MG63 (cell line): ENCODE results near the gene RAB11A. TPM values are rescaled to one million over a fixed set of nuclear protein-coding genes. Genes with fewer than 3 reads are reported as not detected.

ENCODE experiments used
- DNase-seq: peaks from one replicate; pipeline ENCODE4 v3.0.0-alpha.2; 2020
- H3K27me3 ChIP-seq: fragments of 250-450 bp; sonication (Bioruptor Pico); 2 replicates; pipeline ENCODE4 v1.5.1; 2020; ENCODE audit warnings: mild to moderate bottlenecking, moderate library complexity
- H3K36me3 ChIP-seq: fragments of 250-450 bp; sonication (Bioruptor Pico); 2 replicates; pipeline ENCODE4 v1.5.1; 2020; ENCODE audit warnings: mild to moderate bottlenecking, moderate library complexity
- H3K4me3 ChIP-seq: fragments of 250-450 bp; sonication (Bioruptor Pico); 2 replicates; pipeline ENCODE4 v1.5.1; 2020; ENCODE audit warnings: mild to moderate bottlenecking, moderate library complexity
- H3K9me3 ChIP-seq: fragments of 250-450 bp; sonication (Bioruptor Pico); 2 replicates; pipeline ENCODE4 v1.5.1; 2020; ENCODE audit warnings: mild to moderate bottlenecking, moderate library complexity
- total RNA-seq: library from RNA; depleted of rRNA; stranded (reverse); fragments of >200 nt; shearing (Covaris generic); gene quantifications from 2 replicates; pipeline ENCODE4 v1.2.3, GENCODE V29; 2014; ENCODE audit warnings: low replicate concordance

Gene RAB11A
- total RNA-seq, 1 experiment from 2014 or later = 306 TPM

GRCh38 chr15:65917936-65918335, 48.6 kb downstream of the RAB11A start:
- no peaks in the 10 kb centered on the region for H3K9me3 ChIP-seq
- H3K27me3 ChIP-seq = no peaks in the 10 kb centered on the region
- no peak for DNase-seq
- H3K4me3 ChIP-seq = no peak overlapping the region
- H3K36me3 ChIP-seq = no peaks in the 10 kb centered on the region; the same call in none of the 2 replicates

DNA sequence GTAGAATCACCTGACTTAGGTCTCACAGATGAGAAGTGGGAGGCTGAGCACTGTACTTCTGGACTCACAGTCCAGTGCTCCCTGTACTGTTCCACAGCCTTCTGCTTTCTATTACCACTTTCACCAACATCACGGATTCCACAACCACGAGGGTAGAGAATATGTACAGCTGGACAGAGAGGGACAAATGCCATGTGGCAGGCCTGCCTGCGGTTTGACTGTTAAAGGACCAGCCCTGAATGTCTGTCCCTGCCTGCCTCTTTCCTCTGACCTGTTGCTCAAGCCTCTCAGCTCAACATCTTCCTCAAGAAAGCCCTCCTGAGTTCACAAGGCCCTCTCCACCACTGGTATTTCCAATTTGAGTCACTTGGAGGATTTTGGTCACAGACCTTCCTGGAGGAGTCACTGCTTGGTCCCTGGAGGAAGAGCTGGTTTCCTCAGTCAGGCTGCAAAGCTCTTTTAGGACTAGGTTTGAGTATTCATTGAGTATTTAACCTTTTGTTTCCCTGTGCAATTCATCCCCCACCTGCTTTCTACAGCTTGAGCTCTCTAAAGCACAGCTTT, 49.1 kb downstream of the RAB11A start:
- H3K9me3 ChIP-seq = no peaks in the 10 kb centered on the region
- H3K4me3 ChIP-seq = no peak overlapping the region
- H3K27me3 ChIP-seq = no peaks in the 10 kb centered on the region
- no peaks in the 10 kb centered on the region; the same call in none of the 2 replicates for H3K36me3 ChIP-seq
- no peak for DNase-seq

DNA sequence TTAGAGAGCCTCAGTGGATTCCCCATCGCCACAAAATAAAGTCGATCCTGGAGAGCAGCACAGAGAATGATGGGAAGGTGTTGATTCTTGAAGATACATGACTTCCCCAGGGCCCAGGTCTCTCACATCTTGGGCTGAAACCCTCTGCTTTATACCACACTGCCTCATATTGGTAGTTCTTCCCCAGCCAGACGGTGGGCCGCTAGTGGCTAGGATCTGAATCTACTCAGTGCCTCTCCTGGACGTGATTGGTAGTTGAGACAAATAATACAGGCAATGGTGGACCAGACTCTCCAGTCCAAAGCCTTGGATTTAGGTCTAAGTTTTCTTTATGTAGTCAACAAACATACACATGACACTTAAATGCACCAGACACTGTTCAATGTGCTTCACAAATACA, 49.7 kb downstream of the RAB11A start:
- Histone ChIP-seq H3K36me3 (no peaks in the 10 kb centered on the region; the same call in none of the 2 replicates), H3K27me3 (no peaks in the 10 kb centered on the region), H3K9me3 (no peaks in the 10 kb centered on the region), H3K4me3 (no peak overlapping the region)
- DNase-seq = no peak

- Histone ChIP-seq H3K9me3 (no peaks in the 10 kb centered on the region), H3K36me3 (no peaks in the 10 kb centered on the region; the same call in none of the 2 replicates), H3K4me3 (no peak overlapping the region), H3K27me3 (no peaks in the 10 kb centered on the region)
- no peak for DNase-seq
Measured at GRCh38 chr15:65919353-65919752, 50.1 kb downstream of the RAB11A start.

GRCh38 chr15:65920121-65920520, 50.8 kb downstream of the RAB11A start:
- Histone ChIP-seq H3K27me3 (no peaks in the 10 kb centered on the region), H3K9me3 (no peaks in the 10 kb centered on the region), H3K4me3 (no peak overlapping the region), H3K36me3 (no peaks in the 10 kb centered on the region; the same call in none of the 2 replicates)
- no peak for DNase-seq

- Histone ChIP-seq H3K4me3 (no peak overlapping the region), H3K9me3 (no peaks in the 10 kb centered on the region), H3K27me3 (no peaks in the 10 kb centered on the region), H3K36me3 (no peaks in the 10 kb centered on the region; the same call in none of the 2 replicates)
- no peak for DNase-seq
Measured at GRCh38 chr15:65920825-65921309, 51.6 kb downstream of the RAB11A start.

GRCh38 chr15:65921780-65922179, 52.5 kb downstream of the RAB11A start:
- Histone ChIP-seq H3K36me3 (no peaks in the 10 kb centered on the region; the same call in none of the 2 replicates), H3K27me3 (no peaks in the 10 kb centered on the region), H3K9me3 (no peaks in the 10 kb centered on the region), H3K4me3 (no peak overlapping the region)
- no peak for DNase-seq

DNA sequence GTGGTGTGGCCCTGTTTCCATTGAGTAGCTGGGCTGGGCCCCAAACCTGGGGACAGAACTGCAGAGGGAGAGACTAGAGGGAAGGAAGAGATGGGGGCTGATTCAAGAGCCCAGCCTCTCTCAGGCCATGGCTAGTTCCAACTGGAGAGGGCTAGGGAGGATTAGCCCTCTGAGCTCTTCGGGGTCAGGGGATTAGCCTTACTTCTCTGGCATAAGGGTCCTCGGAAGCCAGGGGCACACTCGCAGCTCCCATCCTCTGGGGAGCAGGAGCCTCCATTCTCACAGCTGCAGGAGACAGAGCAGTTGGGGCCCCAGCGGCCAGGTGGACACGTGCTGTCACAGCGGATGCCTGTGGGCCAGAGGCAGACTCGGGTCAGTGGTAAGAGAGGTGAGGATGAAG, 53.3 kb downstream of the RAB11A start:
- no peak for DNase-seq
- H3K9me3 ChIP-seq = no peaks in the 10 kb centered on the region
- H3K36me3 ChIP-seq = no peaks in the 10 kb centered on the region; the same call in none of the 2 replicates
- no peaks in the 10 kb centered on the region for H3K27me3 ChIP-seq
- H3K4me3 ChIP-seq = no peak overlapping the region

DNA sequence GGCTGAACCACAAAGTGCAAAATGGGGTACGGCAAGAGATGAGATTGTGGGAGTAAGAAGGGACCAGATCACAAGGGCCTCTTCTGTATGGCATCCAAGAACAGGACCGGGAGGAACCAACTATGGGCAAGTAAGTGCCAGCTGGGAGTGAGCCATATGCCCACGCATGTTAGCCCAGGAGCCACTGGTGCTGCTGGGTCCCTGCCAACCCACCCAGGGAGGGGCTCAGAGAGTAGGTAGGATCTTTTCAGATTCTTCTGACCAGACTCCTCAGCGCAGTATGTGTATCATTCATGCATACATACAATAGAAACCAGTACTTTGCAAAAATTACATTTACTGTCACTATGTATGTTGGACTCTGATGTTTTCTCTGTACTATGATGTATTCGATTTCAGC, 54.0 kb downstream of the RAB11A start:
- Histone ChIP-seq H3K27me3 (no peaks in the 10 kb centered on the region), H3K36me3 (no peaks in the 10 kb centered on the region; the same call in 1 of the 2 replicates), H3K9me3 (no peaks in the 10 kb centered on the region), H3K4me3 (no peak overlapping the region)
- DNase-seq = no peak

DNA sequence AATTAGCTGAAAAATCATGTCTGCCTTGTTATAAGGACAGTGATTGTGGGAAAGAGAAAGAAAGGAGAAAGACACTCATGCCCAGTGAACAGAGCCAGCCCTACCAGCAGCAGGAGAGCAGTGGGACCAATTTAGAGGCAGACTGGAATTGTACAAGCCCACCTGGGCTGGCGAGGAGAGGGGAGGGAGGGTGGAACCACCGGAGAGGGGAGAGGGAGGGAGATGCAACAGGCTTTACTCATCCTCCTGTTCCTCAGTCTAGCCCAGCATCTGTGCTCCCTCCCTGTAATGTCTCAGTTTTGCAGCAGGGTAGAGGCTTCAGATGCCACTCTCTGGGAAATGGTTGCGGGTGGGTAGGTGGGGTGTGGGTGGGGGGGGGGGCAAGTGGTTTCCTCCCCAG, 54.7 kb downstream of the RAB11A start:
- H3K27me3 ChIP-seq = no peaks in the 10 kb centered on the region
- DNase-seq = no peak
- no peaks in the 10 kb centered on the region for H3K36me3 ChIP-seq
- H3K9me3 ChIP-seq = no peaks in the 10 kb centered on the region
- H3K4me3 ChIP-seq = no peak overlapping the region

DNA sequence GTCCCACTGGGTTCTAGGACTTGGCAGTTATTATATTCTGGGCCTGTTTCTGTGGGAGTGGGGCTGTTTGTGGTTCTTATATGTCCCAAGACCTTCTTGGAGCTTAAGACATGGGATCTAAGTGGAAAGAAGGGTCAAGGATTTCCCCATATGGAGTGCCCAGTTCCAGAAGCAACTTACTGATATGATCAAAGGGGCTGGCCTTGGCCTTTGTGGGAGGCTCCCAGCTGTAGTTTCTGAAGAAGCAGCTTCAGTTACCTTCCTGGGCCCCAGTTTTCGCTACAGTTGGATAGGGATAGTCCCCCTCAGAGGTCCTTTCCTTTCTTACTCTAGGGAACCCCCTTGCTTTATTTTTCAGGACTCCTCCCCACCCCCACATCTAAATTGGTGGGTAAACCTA, 56.0 kb downstream of the RAB11A start:
- H3K27me3 ChIP-seq = no peaks in the 10 kb centered on the region
- no peaks in the 10 kb centered on the region for H3K36me3 ChIP-seq
- no peak for DNase-seq
- H3K9me3 ChIP-seq = no peaks in the 10 kb centered on the region
- no peak overlapping the region for H3K4me3 ChIP-seq

- Histone ChIP-seq H3K27me3 (no peaks in the 10 kb centered on the region), H3K9me3 (no peaks in the 10 kb centered on the region), H3K36me3 (no peaks in the 10 kb centered on the region), H3K4me3 (no peak overlapping the region)
- no peak for DNase-seq
Measured at GRCh38 chr15:65926459-65926858, 57.2 kb downstream of the RAB11A start.

GRCh38 chr15:65926899-65927298, 57.6 kb downstream of the RAB11A start:
- Histone ChIP-seq H3K9me3 (no peaks in the 10 kb centered on the region), H3K4me3 (no peak overlapping the region), H3K36me3 (no peaks in the 10 kb centered on the region), H3K27me3 (no peaks in the 10 kb centered on the region)
- no peak for DNase-seq

DNA sequence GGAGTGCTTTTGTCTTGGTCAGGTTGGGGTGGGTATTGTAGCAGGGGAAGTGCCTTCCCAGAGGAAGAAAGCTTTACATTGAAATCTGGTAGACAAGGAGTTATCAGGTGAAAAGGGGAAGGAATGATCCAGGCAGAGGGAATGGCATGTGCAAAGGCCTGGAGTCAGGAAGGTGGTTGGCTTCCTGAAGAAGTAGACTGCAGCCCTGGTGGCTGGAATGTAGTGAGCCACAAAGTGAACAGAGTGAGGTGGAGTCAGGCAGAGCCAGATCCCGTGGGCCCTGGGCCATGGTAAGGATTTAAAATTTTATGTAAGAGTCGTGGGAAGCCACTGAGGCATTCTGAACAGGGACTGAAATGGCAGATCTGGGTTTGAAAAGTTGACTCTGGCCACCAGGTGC, 58.3 kb downstream of the RAB11A start:
- Histone ChIP-seq H3K9me3 (no peaks in the 10 kb centered on the region), H3K36me3 (no peaks in the 10 kb centered on the region), H3K4me3 (no peak overlapping the region), H3K27me3 (no peaks in the 10 kb centered on the region)
- no peak for DNase-seq

DNA sequence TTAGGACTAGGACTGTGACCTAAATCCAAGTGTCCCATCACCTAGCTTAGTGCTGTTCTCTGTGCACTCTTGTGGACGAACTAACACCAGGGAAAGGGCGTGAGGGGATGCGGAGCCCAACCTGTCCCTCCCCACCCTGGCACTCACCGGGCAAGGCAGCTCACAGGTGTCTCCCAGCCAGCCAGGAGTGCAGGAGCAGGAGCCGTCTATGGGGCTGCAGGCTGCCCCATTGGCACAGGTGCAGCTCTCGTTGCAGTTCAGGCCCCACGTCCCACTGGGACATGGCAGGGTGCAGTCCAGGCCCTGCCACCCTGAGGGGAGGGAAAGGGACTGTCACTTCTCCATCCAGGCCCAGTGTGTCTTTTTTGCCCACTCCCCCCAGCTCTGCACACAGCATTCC, 60.3 kb downstream of the RAB11A start:
- DNase-seq = no peak
- no peaks in the 10 kb centered on the region for H3K9me3 ChIP-seq
- H3K36me3 ChIP-seq = no peaks in the 10 kb centered on the region
- no peak overlapping the region for H3K4me3 ChIP-seq
- no peaks in the 10 kb centered on the region for H3K27me3 ChIP-seq

- Histone ChIP-seq H3K4me3 (no peak overlapping the region), H3K9me3 (no peaks in the 10 kb centered on the region), H3K36me3 (no peaks in the 10 kb centered on the region), H3K27me3 (no peaks in the 10 kb centered on the region)
- DNase-seq = no peak
Measured at GRCh38 chr15:65930134-65930533, 60.8 kb downstream of the RAB11A start.

DNA sequence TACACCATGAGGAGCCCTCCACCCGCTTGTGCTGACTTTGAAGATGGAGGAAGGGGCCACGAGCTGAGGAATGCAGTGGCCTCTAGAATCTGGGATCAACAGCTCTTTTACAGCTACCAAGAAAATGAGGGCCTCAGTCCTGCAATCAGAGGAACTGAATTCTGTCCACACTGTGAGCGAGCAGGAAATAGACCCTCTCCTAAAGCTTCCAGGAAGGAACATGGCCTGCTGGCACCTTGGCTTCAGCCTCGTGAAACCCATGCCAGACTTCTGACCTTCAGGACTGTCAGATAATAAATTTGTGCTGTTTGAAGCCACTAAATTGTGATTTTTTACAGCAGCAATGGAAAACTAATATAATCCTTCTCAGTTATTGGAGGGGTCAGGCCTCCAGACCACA, 61.9 kb downstream of the RAB11A start:
- Histone ChIP-seq H3K36me3 (no peaks in the 10 kb centered on the region), H3K4me3 (no peak overlapping the region), H3K27me3 (no peaks in the 10 kb centered on the region), H3K9me3 (no peaks in the 10 kb centered on the region)
- no peak for DNase-seq

- no peak for DNase-seq
- Histone ChIP-seq H3K36me3 (no peaks in the 10 kb centered on the region), H3K9me3 (no peaks in the 10 kb centered on the region), H3K27me3 (no peaks in the 10 kb centered on the region), H3K4me3 (no peak overlapping the region)
Measured at GRCh38 chr15:65935391-65935790, 66.1 kb downstream of the RAB11A start.
